Gastrocnemius medialis (tissue), 4 donors: ENCODE results near the gene HAPSTR1.

ENCODE experiments used
- CTCF ChIP-seq, 5 experiments: fragments of 450-650 bp in 3 of 5; fragments of 200-600 bp in 2 of 5; sonication (generic) in 2 of 5; IDR thresholded peaks in 4 of 5; conservative IDR thresholded peaks in 1 of 5; 1 replicate in 4 of 5; 2 replicates in 1 of 5; pipeline ENCODE4 v1.5.1; 2016 to 2019; ENCODE audit warnings: antibody characterized with exemption in 5 of 5, mild to moderate bottlenecking in 3 of 5, moderate library complexity in 3 of 5
- POLR2A ChIP-seq, 2 donors: fragments of 450-650 bp; IDR thresholded peaks; one replicate each; pipeline ENCODE4 v1.6.1; 2017; ENCODE audit warnings: antibody characterized with exemption in 2 of 2, mild to moderate bottlenecking in 2 of 2, moderate library complexity in 2 of 2

DNA sequence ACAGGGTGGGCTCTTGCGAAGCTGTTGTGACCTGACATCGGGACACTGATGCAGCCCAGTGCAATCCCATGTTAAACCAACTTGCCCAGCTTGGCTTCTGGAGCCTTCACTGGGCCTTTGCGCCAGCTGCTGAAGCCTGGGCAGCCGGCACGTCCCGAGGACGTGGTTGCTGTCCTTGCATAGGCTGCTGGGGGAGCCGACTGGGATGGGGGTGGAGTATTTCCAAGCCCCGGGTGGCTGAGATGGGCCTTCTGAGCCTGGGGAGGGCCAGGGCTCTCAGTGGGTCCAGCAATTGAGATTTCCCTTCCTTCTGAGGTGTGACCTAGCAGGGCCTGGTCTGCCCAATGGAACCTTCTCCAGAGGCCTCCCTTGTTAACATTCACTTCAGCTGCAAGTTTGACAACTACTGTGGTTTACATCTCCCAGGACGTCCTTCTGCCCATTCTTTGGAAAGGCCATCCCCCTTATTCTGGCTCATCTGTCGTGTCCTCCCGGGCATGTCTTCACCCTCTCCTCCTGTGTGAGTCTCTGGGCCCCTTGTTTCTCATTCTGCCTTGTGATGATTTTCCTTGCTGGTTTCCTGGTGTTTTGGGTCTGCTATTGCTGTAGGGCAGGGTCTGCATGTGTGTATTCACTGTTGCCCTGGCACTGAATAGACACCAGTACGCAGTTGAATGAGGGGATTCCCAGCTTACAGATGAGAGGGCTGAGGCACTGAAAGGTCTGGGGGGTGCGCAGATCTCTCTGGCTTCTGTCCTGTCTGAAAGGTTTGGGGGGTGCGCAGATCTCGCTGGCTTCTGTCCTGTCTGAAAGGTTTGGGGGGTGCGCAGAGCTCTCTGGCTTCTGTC is 34.4 kb downstream of the HAPSTR1 start:
- no peak for TF ChIP-seq CTCF (IDR thresholded peaks at IDR 0.05 in 4 of 5, conservative IDR thresholded peaks at IDR 0.05 in 1 of 5)
- no peak for TF ChIP-seq POLR2A (IDR thresholded peaks at IDR 0.05)
